PC-9 (cell line): ENCODE results near the gene PLA2G4A.

ENCODE experiments used
- CTCF ChIP-seq: fragments of 200-600 bp; sonication (generic); conservative IDR thresholded peaks from 2 replicates; pipeline ENCODE4 v1.6.1; 2017; ENCODE audit warnings: mixed run types, antibody characterized with exemption, mild to moderate bottlenecking, moderate library complexity
- EZH2 ChIP-seq: fragments of 200-600 bp; sonication (generic); IDR thresholded peaks from 2 replicates; pipeline ENCODE4 v1.8.0; 2017; ENCODE audit warnings: antibody characterized with exemption, low read depth

- TF ChIP-seq CTCF (no peak), EZH2 (no peak)
Measured at GRCh38 chr1:186996816-186997215, 168.1 kb downstream of the PLA2G4A start.
